ENCODE measurements around the gene DDX47. TPM values are rescaled to one million over a fixed set of nuclear protein-coding genes. Genes with fewer than 3 reads are reported as not detected.

Gene DDX47
- total and polyA plus RNA-seq, 2 of the 4 experiments (the other 2 are of a cell fraction) = 77.8 to 89.5 TPM

GRCh38 chr12:12784116-12784515 lies 29.0 kb upstream of the DDX47 start:
- Histone ChIP-seq H3K79me1 (ENCODE audit: low read depth in 1 of 2, low read length in 2 of 2) (peaks cover 13 to 41% of the 10 kb centered on the region in 2 experiments), H3K4ac (ENCODE audit: low read depth, low read length) (no peak overlapping the region), H3K27ac (ENCODE audit: insufficient read depth, low read length) (no peak overlapping the region), H2BK5ac (ENCODE audit: low read depth, low read length, poor library complexity, severe bottlenecking) (no peak overlapping the region), H3K36me3 (ENCODE audit: control insufficient read depth, insufficient read depth, low read length) (no peaks in the 10 kb centered on the region), H2AFZ (replicated peaks; ENCODE audit: low read length, poor library complexity) (no peak overlapping the region), H3K9me3 (ENCODE audit: control insufficient read depth, insufficient read depth, low read length) (no peaks in the 10 kb centered on the region), H3K4me1 (ENCODE audit: control insufficient read depth, insufficient read depth, low read length) (peaks cover 17% of the 10 kb centered on the region), H3K4me3 (ENCODE audit: insufficient read depth, low read depth, low read length) (no peak overlapping the region), H3K14ac (replicated peaks; ENCODE audit: low read depth, low read length) (no peak overlapping the region), H4K20me1 (ENCODE audit: insufficient read depth, low read length) (no peaks in the 10 kb centered on the region), H2BK20ac (ENCODE audit: low read depth, low read length) (no peak overlapping the region), H3K4me2 (ENCODE audit: low read depth, low read length) (no peak overlapping the region), H4K5ac (ENCODE audit: low read depth, low read length) (no peak overlapping the region), H3K56ac (ENCODE audit: extremely low read depth, insufficient read depth, low read length) (no peak overlapping the region), H3K23ac (ENCODE audit: low read depth, low read length) (no peak overlapping the region), H2AK5ac (ENCODE audit: low read depth, low read length) (no peak overlapping the region), H3K27me3 (ENCODE audit: control insufficient read depth, insufficient read depth, low read length) (no peaks in the 10 kb centered on the region), H2BK120ac (ENCODE audit: low read depth, low read length) (no peak overlapping the region), H2AK9ac (replicated peaks; ENCODE audit: low read depth, low read length, poor library complexity) (no peak overlapping the region), H4K91ac (ENCODE audit: insufficient read depth, low read depth, low read length) (no peak overlapping the region), H3K9ac (ENCODE audit: low read depth, low read length) (no peak overlapping the region), H2BK15ac (ENCODE audit: low read depth, low read length) (no peak overlapping the region), H4K8ac (ENCODE audit: low read depth in 2 of 2, low read length in 2 of 2) (no peak overlapping the region), H3K9me1 (ENCODE audit: insufficient read depth, low read length) (peaks cover 12% of the 10 kb centered on the region), H3K18ac (ENCODE audit: low read depth, low read length) (no peak overlapping the region)
- ChIA-PET CTCF (no interaction called here), POLR2A (ENCODE audit: unreplicated experiment) (no interaction called here)
- no peak for ATAC-seq (ENCODE audit: low read depth)
- in situ Hi-C loops (cut with MboI; ENCODE audit: low sequenced_read_pairs) = no loop called here
- dilution Hi-C loops (cut with HindIII; ENCODE audit: low sequenced_read_pairs, unreplicated experiment) = no loop called here
- intact Hi-C loops (cut with micrococcal nuclease) = loop anchor here (10.0 kb wide), 1 partner anchor 421 kb away; no protein-coding TSS in a partner anchor
- no peak for TF ChIP-seq RCOR1 (IDR thresholded peaks at IDR 0.05; ENCODE audit: insufficient replicate concordance, low read length)
- TF ChIP-seq RAD21 (IDR thresholded peaks at IDR 0.05; ENCODE audit: low read length) = no peak
- no peak for TF ChIP-seq CEBPB (IDR thresholded peaks at IDR 0.05; ENCODE audit: low read depth, low read length)
- no peak for TF ChIP-seq MAFK (IDR thresholded peaks at IDR 0.05; ENCODE audit: low read depth, low read length)
- DNase-seq = no peak
- no CpG with 5 or more reads among the region's 2 CpGs for WGBS, 2 experiments (ENCODE audit: extremely low coverage in 2 of 2, insufficient read length in 1 of 2)
- no TSS peak for BruUV-seq (replicated peaks)
